HG03039 (cell line): ENCODE measurements around the gene C9.
"Not testable (repeated sequence)": the region's sequence is repeated elsewhere in the genome, so short reads cannot be mapped to it uniquely, and the experiment has no call there.

Experiments
- ATAC-seq: cut with Tn5 transposase; IDR thresholded peaks from one replicate; pipeline ENCODE4 v1.9.1; 2021; ENCODE audit warnings: mild to moderate bottlenecking, moderate library complexity; ENCODE audit not compliant: unreplicated experiment

Gene C9

GRCh38 chr5:39333104-39333503 lies 31.2 kb downstream of the C9 start:
- ATAC-seq: no peak

GRCh38 chr5:39331861-39332381 lies 32.4 kb downstream of the C9 start:
- no peak for ATAC-seq

- no peak for ATAC-seq
Measured at GRCh38 chr5:39328731-39329130, 35.6 kb downstream of the C9 start.

- ATAC-seq: no peak
Measured at GRCh38 chr5:39323542-39323941, 40.8 kb downstream of the C9 start.

- no peak for ATAC-seq
Measured at GRCh38 chr5:39319395-39319794, 44.9 kb downstream of the C9 start.

- ATAC-seq: not testable (repeated sequence)
Measured at GRCh38 chr5:39316464-39316863, 47.8 kb downstream of the C9 start.

- ATAC-seq: no peak
Measured at GRCh38 chr5:39315995-39316394, 48.3 kb downstream of the C9 start.

- ATAC-seq: no peak
Measured at GRCh38 chr5:39314591-39314990, 49.7 kb downstream of the C9 start.

GRCh38 chr5:39309534-39309933 lies 54.8 kb downstream of the C9 start:
- no peak for ATAC-seq

- peak; percentile 49 for ATAC-seq
Measured at GRCh38 chr5:39302472-39302871, 61.8 kb downstream of the C9 start.

GRCh38 chr5:39301406-39301805 lies 62.9 kb downstream of the C9 start:
- ATAC-seq: no peak

GRCh38 chr5:39299962-39300361 lies 64.3 kb downstream of the C9 start:
- ATAC-seq: no peak

- ATAC-seq: no peak
Measured at GRCh38 chr5:39294736-39295135, 69.6 kb downstream of the C9 start.

- ATAC-seq: no peak
Measured at GRCh38 chr5:39284552-39284951, 79.7 kb downstream of the C9 start.

GRCh38 chr5:39283231-39283818 lies 81.0 kb downstream of the C9 start:
- peak; percentile 85 for ATAC-seq

GRCh38 chr5:39282561-39282960 lies 81.7 kb downstream of the C9 start:
- ATAC-seq: no peak

GRCh38 chr5:39275865-39276264 lies 88.4 kb downstream of the C9 start:
- not testable (repeated sequence) for ATAC-seq

- ATAC-seq: peak; percentile 86
Measured at GRCh38 chr5:39274398-39275085, 89.8 kb downstream of the C9 start.

- ATAC-seq: no peak
Measured at GRCh38 chr5:39273314-39273954, 90.9 kb downstream of the C9 start.

GRCh38 chr5:39272869-39273231 lies 91.4 kb downstream of the C9 start:
- ATAC-seq: not testable (repeated sequence)

GRCh38 chr5:39270225-39270848 lies 94.0 kb downstream of the C9 start:
- no peak for ATAC-seq

GRCh38 chr5:39267186-39267585 lies 97.1 kb downstream of the C9 start:
- ATAC-seq: no peak
